Loucy (cell line): ENCODE data around the gene HDGFL3.

Source experiments
- EZH2phosphoT487 ChIP-seq: fragments of 200-600 bp; IDR thresholded peaks from 2 replicates; pipeline ENCODE4 v1.6.1; 2018; ENCODE audit warnings: antibody characterized with exemption, mild to moderate bottlenecking, moderate library complexity, borderline replicate concordance
- TF ChIP-seq, protein P1 (sequence below): fragments of 200-600 bp; sonication (generic); conservative IDR thresholded peaks from 2 replicates; pipeline ENCODE4 v1.5.1; 2014; ENCODE audit warnings: mild to moderate bottlenecking, antibody characterized with exemption, low read length

DNA sequence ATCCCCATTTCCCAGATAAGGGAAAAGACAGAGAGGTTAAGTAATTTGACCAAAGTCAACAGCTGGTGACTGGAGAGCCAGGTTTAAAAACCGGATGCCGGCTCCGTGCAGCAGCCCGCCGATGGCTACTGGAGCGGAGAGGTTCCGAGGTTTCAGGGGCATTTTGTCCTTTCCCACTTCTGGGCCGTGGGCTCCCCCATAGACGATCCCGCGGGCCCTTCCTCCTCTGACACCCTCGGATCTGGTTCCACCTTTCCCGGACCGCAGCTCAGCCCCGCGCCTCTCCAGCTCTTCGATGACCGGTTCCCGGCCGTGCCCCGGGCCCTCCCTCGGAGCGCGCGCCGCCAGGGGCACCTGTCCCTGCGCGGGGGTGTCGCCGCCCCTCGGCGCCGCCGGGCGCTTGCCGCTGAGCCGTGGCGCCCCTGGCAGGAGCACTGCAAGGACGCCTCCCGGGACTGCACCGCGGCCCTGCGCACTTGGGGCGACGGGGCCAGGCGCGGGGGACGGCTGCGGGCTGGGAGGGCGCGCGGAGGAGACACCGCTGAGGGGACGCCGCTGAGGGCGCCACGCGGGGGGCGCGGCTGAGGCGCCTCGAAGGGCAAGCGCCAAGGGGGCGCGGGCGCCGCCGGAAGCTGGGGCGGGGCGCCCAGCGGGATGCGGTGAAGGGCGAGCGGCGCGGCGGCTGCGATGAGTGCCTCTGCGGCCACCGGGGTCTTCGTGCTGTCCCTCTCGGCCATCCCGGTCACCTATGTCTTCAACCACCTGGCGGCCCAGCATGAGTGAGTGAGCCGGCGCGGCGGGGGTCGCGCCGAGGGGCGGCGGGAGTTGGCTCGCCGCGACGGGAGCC lies 100.4 kb downstream of the HDGFL3 start, which contains the start of gene TM6SF1:
- TF ChIP-seq, protein P1, sequence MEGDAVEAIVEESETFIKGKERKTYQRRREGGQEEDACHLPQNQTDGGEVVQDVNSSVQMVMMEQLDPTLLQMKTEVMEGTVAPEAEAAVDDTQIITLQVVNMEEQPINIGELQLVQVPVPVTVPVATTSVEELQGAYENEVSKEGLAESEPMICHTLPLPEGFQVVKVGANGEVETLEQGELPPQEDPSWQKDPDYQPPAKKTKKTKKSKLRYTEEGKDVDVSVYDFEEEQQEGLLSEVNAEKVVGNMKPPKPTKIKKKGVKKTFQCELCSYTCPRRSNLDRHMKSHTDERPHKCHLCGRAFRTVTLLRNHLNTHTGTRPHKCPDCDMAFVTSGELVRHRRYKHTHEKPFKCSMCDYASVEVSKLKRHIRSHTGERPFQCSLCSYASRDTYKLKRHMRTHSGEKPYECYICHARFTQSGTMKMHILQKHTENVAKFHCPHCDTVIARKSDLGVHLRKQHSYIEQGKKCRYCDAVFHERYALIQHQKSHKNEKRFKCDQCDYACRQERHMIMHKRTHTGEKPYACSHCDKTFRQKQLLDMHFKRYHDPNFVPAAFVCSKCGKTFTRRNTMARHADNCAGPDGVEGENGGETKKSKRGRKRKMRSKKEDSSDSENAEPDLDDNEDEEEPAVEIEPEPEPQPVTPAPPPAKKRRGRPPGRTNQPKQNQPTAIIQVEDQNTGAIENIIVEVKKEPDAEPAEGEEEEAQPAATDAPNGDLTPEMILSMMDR = no peak
- TF ChIP-seq EZH2phosphoT487 = no peak
